ENCODE results near the gene RND1.
A peak's percentile ranks its signal among the peaks of the same experiment; 100 is the strongest.

Gene RND1

DNA sequence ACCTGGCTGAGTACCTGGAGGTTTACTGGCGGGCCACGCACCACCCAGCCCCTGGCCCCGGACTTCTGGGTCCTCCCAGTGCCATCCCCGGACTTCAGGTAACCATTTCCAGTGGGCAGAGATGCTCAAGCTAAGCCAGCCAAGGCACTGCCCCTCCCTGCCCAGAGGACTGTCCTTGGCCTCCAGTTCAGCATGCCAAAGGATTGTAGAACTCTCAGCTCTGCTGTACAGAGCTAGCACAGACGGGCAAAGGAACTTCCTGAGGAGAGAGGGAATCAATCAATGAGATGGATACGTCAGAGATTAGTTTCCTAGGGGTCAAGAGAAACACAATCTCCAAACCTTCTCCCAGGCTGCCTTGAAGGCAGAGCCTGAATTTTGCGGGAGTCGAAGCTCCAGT is 38.6 kb downstream of the RND1 start:
- Mint-ChIP-seq H3K36me3 (ENCODE audit: low read depth) (peaks cover 30% of the 10 kb centered on the region), H3K4me1 (ENCODE audit: low read depth) (peaks cover 2% of the 10 kb centered on the region), H3K27me3 (no peaks in the 10 kb centered on the region), H3K4me3 (no peak overlapping the region), H3K27ac (no peak overlapping the region), H3K9me3 (no peaks in the 10 kb centered on the region)

DNA sequence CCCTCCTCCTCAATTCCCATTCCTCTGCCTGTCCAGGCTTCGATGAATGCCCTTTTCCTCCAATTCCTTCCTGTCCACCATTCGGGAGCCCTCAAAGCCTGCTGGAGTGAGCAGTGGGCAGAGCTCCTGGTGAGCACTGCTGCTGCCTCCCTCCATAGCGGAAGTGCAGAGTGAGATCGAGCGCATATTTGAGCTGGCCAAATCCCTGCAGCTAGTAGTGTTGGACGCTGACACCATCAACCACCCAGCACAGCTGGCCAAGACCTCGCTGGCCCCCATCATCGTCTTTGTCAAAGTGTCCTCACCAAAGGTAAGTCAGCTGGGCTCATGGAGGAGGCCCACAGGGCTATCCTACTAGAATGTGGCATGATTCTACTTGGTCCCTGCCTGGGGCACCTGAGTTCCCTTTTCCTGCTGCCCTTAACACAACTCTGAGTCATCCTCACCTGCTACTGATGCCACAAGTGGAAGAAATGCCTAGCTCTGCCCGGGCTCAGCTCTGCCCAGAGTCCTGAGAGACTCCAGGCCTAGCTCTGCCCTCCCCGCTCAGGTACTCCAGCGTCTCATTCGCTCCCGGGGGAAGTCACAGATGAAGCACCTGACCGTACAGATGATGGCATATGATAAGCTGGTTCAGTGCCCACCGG is 39.3 kb downstream of the RND1 start:
- H3K9me3 Mint-ChIP-seq: no peaks in the 10 kb centered on the region
- no peak overlapping the region for H3K27ac Mint-ChIP-seq
- peaks cover 2% of the 10 kb centered on the region for H3K4me1 Mint-ChIP-seq (ENCODE audit: low read depth)
- H3K4me3 Mint-ChIP-seq: no peak overlapping the region
- H3K27me3 Mint-ChIP-seq: no peaks in the 10 kb centered on the region
- peaks cover 27% of the 10 kb centered on the region for H3K36me3 Mint-ChIP-seq (ENCODE audit: low read depth)

DNA sequence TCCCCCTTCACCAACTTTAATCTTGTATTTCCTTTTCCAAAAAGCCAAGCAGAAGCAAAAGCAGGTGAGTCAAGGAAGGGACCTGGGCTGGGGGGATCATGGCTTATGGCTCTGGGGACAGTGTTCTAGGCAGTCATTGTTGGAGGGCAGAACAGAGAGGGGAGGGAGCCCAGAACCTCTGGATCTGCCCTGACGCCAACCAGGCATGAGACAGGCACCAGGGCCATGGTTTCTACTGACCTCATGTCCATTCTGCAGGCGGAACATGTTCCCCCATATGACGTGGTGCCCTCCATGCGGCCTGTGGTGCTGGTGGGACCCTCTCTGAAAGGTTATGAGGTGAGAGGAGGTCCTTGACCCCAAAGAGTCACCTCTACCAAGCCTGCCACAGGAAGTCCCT is 40.8 kb downstream of the RND1 start:
- Mint-ChIP-seq H3K4me1 (ENCODE audit: low read depth) (peaks cover 2% of the 10 kb centered on the region), H3K27ac (no peak overlapping the region), H3K9me3 (no peaks in the 10 kb centered on the region), H3K27me3 (no peaks in the 10 kb centered on the region), H3K36me3 (ENCODE audit: low read depth) (peaks cover 12% of the 10 kb centered on the region), H3K4me3 (no peak overlapping the region)

DNA sequence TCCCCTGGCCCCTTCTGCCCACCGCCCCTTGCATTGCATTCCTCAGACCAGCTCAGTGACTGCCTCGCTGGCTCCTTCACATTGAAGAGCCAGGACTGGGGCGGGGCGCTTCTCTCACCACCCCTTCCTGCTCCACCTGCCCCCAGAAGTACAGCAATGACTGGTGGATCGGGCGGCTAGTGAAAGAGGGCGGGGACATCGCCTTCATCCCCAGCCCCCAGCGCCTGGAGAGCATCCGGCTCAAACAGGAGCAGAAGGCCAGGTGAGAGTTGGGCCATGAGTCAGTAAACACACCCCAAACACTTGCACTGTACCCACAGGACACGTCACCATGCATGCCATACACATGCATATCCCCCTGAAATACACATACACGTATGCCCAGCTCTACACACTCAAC is 41.6 kb downstream of the RND1 start:
- H3K36me3 Mint-ChIP-seq (ENCODE audit: low read depth): peaks cover 6% of the 10 kb centered on the region
- H3K9me3 Mint-ChIP-seq: no peaks in the 10 kb centered on the region
- no peak overlapping the region for H3K27ac Mint-ChIP-seq
- peaks cover 4% of the 10 kb centered on the region for H3K4me1 Mint-ChIP-seq (ENCODE audit: low read depth)
- no peak overlapping the region for H3K4me3 Mint-ChIP-seq
- peaks cover 2% of the 10 kb centered on the region for H3K27me3 Mint-ChIP-seq

DNA sequence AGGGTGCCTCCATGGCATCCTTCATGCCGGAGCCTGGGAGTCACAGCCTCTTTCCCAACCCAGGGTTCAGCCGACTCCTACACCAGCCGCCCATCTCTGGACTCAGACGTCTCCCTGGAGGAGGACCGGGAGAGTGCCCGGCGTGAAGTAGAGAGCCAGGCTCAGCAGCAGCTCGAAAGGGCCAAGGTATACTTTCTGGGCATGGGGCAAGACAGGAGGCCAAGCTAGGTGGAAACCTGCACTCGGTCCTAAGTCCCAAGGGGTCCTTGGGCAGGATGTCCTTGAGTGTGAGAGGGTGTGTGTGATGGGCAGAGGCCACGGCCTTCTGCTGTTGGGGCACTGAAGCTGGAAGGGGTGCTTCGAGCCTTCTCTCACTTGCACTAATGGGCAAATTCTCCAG is 42.4 kb downstream of the RND1 start:
- Mint-ChIP-seq H3K4me1 (ENCODE audit: low read depth) (peaks cover 5% of the 10 kb centered on the region), H3K36me3 (ENCODE audit: low read depth) (no peaks in the 10 kb centered on the region), H3K27ac (no peak overlapping the region), H3K27me3 (peaks cover 6% of the 10 kb centered on the region), H3K9me3 (no peaks in the 10 kb centered on the region), H3K4me3 (no peak overlapping the region)

DNA sequence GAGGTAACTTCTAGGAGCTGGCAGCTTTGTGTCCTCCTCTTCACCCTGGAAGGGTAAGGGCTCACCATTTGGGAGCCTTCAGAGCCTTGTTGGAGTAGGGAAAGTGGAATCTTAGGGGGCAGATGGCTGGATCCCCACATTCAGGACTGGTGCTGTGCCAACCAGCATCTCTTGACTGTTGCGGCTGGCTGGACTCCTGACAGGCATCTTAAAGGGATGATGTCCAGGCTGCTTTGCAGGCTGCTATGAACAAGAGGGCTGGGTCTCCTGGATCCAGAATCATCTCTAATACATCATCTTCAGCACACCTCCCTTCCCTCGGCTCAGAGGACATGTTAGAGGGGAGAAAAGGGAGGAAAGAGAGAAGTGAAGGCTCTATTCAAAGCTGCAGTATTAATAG is 43.0 kb downstream of the RND1 start:
- Mint-ChIP-seq H3K4me1 (ENCODE audit: low read depth) (peaks cover 11% of the 10 kb centered on the region), H3K36me3 (ENCODE audit: low read depth) (no peaks in the 10 kb centered on the region), H3K9me3 (no peaks in the 10 kb centered on the region), H3K4me3 (no peak overlapping the region), H3K27ac (no peak overlapping the region), H3K27me3 (peaks cover 9% of the 10 kb centered on the region)

DNA sequence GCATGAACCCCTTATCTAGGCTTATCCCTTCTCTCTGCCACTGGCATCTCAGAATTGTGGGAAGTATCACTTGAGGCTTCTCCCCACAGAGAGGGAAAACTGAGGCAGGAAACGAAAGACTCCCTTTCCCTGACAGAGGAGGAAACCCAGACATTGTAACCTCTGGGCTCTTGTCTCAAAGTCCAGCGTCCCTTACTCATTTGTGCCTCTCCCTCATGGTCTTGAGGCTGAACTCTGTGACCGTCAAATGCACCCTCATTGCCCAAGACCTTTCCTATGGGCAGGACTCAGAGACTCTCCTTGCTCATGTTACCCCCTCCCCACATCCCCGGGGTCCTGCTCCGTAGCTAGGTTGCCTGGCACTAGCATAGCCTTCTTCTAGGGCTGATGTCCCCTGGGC is 43.5 kb downstream of the RND1 start:
- Mint-ChIP-seq H3K27me3 (peaks cover 13% of the 10 kb centered on the region), H3K9me3 (no peaks in the 10 kb centered on the region), H3K36me3 (ENCODE audit: low read depth) (no peaks in the 10 kb centered on the region), H3K4me1 (ENCODE audit: low read depth) (peaks cover 16% of the 10 kb centered on the region), H3K4me3 (no peak overlapping the region), H3K27ac (no peak overlapping the region)

DNA sequence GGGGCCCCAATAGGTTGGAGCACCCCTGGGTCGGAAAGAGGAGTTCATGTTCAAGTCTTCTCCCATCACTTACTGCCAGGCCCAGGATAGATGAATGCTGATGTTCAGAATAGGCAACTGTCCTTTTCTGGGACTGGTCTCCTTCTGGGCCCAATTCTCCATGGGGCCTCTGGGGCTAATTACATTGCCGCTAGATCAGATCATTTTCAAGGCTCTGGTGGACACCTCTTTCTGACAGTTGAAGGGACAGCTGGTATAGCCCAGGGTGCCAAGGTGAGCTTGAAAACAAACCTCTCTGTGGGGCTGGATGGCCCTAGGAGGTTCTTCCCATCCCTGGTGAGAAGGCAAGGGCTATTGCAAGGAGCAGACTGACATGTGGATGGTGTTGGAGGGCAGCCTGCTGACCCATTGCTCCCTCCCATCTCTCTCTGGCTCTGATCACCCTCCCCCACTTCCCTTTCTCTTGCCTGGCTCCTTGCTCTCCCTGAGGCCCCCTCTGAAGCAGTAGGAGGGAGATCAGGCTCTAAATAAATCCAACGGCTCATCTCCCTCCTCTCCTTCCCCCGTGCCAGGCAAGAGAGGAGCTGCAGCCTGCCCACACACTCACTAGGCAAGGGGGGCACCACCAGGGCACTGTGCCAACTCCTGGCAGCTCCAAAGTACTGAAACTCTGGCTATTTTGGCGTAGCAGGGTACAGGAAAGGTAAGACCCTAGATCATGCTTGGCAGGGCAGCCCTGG is 45.5 kb downstream of the RND1 start:
- Mint-ChIP-seq H3K27ac (peak overlapping the region; percentile 19), H3K27me3 (peaks cover 23% of the 10 kb centered on the region), H3K4me3 (no peak overlapping the region), H3K9me3 (no peaks in the 10 kb centered on the region), H3K4me1 (ENCODE audit: low read depth) (peaks cover 29% of the 10 kb centered on the region), H3K36me3 (ENCODE audit: low read depth) (no peaks in the 10 kb centered on the region)

DNA sequence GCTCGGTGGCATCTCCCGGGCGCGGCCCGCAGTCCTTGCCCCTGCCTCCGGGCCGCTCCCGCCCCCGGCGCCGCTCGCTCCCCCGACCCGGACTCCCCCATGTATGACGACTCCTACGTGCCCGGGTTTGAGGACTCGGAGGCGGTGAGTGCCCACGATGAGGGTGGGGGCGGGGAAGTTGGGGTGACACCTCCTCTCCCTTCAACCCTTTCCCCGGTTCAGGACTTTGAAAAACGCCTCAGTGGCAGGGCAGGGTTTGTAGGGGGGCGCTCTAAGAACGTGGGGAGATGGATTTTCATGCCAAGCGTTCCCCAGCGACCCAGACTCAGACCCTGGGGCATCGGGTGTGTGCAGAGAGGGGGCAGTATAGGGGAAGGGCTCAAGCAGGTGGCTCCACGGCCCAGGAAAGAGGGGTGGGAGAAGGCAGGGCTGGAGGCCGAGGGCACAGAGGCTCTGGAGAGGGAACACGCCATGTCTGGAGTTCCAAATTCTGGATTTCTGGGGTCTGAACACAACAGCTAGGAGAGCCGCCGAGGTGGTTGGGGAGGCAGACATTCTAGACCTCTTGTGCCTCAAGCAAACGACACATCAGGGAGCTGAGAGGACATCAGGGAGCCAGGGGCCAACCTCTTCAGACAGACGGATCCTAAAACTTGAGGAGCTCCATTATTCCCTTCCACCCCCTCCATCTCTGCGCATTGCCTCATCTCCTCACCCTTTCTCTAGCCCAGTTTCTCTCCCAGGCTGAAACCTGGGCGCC is 46.7 kb downstream of the RND1 start:
- no peak overlapping the region for H3K27ac Mint-ChIP-seq
- H3K9me3 Mint-ChIP-seq: no peaks in the 10 kb centered on the region
- peak overlapping the region; percentile 74 for H3K4me3 Mint-ChIP-seq
- H3K27me3 Mint-ChIP-seq: peaks cover 23% of the 10 kb centered on the region
- peaks cover 29% of the 10 kb centered on the region for H3K4me1 Mint-ChIP-seq (ENCODE audit: low read depth)
- no peaks in the 10 kb centered on the region for H3K36me3 Mint-ChIP-seq (ENCODE audit: low read depth)

DNA sequence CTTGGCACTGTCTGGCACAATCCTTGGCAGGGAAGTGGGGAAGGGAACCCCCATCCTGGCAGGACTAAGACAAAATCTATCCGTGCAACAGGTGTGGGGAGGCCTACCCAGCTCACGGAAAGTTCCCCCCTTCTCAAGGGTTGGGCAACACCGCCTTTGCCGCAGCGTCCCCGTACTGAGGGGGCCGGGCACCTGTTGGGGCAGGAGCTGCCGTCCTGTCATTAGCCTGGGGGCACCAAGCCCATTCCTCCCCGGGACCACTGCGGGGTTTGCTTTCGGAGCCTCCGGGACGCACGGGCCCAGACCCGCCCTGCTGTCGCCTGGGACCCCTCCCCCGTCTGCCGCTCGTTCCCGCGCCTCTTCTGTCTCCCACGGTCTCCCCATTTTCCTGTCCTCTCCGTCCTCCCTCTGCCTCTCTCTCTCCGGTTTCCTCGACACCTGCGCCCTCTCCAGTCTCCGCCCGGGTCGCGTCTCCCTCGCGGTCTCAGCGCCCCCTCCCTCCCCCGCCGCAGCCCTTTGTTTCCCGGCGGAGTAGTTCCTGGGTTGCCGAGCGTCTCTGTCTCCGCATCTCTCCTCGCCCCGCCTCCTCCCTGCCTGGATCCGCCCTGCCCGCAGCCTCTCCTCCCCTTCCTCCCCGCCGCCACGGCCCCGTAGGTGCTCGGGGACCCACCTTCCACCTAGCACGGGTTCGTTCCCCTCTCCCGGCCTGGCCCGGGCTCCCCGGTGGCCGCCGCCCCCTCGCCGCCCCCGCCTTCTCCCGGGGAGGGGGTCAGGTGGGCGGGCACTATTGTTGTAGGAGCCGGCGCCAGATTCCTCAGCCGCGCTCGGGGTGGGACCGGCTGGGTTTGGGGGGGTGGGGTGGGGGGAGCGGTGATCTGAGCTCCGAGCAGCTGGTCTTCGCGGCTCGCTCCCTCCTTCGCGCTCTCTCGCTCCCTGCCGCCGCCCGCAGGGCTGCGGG is 47.5 kb downstream of the RND1 start, which contains the start of gene CACNB3:
Gene CACNB3, plus strand, starts transcription at position 624 of the 958 bp plus-strand sequence. CDS start 434 bp downstream, outside the sequence.
- peaks cover 23% of the 10 kb centered on the region for H3K27me3 Mint-ChIP-seq
- H3K4me1 Mint-ChIP-seq (ENCODE audit: low read depth): peaks cover 35% of the 10 kb centered on the region
- peak within 1 kb of the TSS; percentile 82 for H3K4me3 Mint-ChIP-seq
- no peaks in the 10 kb centered on the region for H3K9me3 Mint-ChIP-seq
- H3K36me3 Mint-ChIP-seq (ENCODE audit: low read depth): no peaks in the 10 kb centered on the region
- H3K27ac Mint-ChIP-seq: no peak within 1 kb of the TSS

DNA sequence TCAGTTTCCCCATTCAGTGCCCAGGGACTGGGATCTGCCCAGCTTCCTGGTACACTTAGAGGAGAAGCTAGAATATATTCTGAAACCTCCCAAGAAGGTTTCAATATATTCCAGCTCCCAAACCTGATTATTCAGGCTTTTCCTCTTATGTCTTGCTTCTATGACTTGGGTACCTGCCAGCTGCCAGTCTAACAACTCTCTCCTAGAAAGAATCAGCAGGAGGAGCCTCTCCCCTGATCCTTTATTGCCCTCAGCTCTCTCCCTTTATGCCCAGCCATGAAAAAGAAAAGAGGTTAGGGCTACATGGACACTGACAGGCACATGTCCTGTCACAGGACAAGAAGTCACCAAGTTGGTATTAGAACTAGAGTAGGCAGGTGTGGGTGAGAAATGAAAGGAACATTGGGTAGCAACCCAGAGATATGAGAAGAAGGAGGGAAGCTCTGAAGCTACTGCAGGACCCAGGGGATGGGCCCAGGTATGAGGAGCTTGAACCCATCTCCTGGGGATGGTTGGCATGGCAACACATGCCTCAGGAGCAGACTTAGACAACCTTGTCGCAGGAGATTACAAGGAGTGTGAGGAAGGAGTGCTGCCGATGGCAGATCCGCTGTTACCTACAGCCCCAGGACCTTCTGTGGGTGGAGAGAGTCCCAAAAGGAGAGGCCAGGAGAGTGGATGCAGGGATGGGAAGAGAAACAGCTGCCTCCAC is 49.4 kb downstream of the RND1 start:
- H3K27ac Mint-ChIP-seq: no peak overlapping the region
- no peaks in the 10 kb centered on the region for H3K36me3 Mint-ChIP-seq (ENCODE audit: low read depth)
- H3K9me3 Mint-ChIP-seq: no peaks in the 10 kb centered on the region
- peak overlapping the region; percentile 95 for H3K4me3 Mint-ChIP-seq
- peaks cover 35% of the 10 kb centered on the region for H3K4me1 Mint-ChIP-seq (ENCODE audit: low read depth)
- peaks cover 23% of the 10 kb centered on the region for H3K27me3 Mint-ChIP-seq

DNA sequence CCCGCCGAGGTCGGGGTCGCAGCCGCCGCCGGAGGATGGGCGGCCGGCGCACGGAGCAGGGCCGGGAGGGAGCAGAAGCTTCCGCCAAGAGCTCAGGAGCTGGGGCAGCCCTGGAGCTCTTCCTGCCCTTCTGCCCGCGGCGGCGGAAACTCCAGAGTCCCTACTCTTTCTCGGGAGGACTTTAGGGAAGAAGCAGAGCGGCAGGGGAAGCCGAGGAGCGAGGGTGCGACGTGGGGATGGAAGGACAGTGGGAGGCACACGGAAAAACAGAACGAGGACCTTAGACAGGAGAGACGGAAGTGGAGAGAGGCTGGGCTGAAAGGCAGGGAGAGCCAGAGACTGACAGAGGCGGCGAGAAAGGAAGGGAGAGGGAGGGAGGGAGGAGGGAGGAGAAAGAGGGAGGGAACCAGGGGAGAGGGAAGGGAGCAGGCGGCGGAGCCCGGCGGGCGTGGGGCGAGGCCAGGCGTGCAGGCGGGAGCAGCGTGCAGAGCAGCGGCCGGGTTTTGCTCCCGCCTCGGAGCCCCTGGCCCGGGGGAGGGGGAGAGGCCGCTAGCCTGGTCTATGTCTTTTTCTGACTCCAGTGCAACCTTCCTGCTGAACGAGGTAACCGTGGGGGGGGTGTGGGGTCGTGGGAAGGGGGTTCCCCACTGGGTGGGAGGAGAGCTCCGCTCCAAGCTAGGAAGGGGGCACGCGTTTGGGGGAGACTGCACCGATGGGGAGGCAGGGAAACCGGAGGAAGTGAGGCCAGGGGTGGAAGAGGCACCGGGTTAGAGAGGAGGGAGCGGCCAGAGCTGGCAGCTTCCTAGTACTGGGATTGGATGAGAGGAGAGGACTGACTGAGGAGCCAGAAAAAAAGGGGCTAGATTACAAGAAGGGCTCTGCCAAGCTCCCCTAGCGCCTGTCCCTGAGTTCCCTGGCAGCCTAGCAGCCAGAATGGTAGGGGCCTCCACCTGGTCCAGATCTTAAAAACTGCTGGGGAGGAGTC is 50.3 kb downstream of the RND1 start:
- Mint-ChIP-seq H3K9me3 (no peaks in the 10 kb centered on the region), H3K4me3 (peak overlapping the region; percentile 95), H3K36me3 (ENCODE audit: low read depth) (no peaks in the 10 kb centered on the region), H3K27ac (peak overlapping the region; percentile 72), H3K27me3 (peaks cover 23% of the 10 kb centered on the region), H3K4me1 (ENCODE audit: low read depth) (peaks cover 35% of the 10 kb centered on the region)
